Stimulated activated CD4-positive, alpha-beta T cell treated with anti-CD3 and anti-CD28 coated beads, TNF-alpha, amount 100 ng/mL, for 4 hours (primary cell): Measurements from ENCODE around the gene EPN3.

Source experiments
- DNase-seq, 3 experiments: peaks; one replicate each; pipeline ENCODE4 v3.0.0-alpha.2; 2020; ENCODE audit warnings: low read depth in 3 of 3

EPN3 gene

DNA sequence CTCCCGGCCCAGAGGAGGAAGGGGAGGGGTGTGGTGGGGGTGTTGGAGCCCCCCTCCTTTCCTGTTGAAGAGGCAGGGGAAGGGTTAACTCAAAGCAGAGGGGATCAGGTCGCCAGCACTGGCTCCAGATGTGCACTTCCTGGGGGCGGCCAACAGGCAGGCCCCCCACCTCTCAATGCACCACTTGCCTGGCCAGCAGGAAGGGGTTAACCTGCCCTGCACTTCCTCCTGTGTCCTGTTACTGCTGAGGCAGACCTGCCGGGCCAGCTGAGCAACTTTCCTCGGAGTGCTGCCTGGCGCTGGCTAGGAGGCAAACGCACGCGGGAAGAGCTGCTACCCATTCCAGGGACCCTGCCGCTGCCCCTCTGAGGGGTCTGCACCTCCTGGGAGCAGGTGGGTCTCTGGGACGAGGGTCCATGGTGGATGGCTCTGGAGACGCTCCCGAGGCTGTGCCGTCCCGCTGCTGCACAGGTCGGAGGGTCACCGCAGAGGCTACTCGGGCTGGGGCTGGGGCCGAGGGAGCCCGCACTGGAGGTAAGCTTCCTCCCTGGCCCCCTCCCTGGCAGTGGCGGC, at the start of gene EPN3:
Gene EPN3, plus strand, starts transcription at position 284 of the 573 bp plus-strand sequence. CDS start 3,822 bp downstream, outside the sequence.
- no peak for DNase-seq

DNA sequence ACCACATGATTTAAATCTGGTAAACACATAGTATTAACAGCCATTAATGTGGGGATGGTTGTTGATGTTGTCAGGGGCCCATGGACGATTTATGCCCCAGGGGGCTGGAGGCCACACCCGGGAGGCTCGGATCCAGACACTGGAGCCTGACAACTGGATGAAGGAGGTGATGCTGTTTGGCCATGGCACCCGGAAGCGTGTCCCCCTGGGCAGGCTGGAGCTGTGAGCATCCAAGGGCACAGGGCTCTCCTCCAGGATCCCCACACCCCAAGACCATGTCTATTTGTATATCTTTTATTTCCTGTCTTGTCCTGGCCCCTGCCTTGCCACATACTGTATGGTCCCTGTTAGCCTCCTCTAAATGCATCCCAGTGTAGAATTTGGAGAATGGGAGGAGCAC, 49.3 kb upstream of the EPN3 start:
- no peak for DNase-seq

DNA sequence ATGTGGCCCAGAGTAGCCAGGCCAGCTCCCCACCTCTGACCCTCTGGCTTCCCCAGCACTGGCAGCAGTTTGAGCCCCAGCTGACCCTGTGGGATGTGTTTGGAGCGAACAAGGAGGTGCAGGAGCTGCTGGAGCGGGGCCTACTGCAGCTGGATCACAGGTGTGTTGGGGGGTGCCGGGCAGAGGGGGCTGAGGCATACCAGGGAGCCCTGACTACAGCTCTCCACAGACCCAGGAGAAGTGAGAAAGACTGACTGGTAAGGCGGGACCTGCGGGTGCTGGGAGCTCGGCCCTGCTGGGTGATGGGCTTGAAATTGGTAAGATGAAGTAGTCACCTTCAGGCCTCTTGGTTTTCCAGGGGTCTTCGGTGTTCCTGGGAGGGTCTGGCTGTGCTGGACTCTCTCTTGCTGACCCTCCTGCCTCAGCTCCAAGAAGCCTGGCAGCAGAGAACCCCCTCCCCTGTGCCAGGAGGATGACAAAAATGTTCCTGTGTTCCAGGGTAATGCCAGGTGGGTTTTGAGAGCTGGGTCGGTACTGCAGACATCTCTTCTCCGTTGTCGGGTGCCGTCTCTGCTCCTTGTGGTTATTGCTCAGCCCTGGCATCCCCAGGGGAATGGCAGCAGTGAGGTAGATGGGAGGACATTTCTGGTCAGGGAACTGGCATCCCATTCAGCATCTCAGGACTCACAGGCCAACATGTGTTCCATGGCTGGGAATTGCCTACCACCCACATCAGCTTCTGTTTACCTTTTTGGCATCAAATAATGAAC, 48.0 kb upstream of the EPN3 start:
- DNase-seq = no peak

DNA sequence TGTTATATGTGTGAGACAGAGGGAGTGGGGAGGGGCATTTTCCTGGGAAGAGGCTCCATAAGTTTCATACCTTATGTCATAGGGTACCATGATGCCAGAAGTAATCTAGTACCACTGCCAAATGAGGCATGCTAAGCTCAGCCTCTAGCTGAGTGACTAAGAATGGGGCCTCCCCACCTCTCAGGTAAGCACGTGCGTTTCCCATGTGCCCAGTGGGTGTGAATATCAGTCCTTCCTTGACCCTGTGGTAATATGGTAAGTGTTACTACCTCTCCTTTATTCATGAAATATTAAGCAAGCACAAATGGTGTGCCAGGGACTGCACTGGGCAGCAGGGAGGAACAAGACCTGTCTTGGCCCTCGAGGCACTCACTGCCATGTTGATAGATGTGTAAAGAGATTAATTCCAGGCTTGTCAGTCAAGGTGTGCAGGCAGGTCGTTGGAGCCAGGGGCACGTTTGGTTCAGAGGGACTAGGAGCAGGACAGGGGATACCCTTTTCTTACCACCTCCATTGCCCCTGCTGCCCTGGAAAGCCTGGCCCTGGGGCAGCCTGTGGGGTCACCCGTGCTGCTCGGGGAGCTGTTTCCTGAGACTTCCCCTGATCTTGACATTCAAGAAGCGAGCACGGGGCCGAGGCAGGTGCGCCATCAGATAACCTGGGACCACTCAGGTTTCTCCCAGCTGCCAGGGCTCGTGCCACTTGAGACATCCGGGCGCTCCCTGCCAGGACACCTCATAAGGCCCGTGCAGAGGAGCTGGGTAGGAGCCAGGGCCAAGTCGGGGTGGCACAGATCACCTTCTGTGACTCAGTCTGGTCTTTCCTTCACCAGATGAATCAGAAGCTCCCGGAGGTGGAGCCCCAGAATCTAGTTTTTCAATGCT, 45.1 kb upstream of the EPN3 start:
- DNase-seq = no peak

DNA sequence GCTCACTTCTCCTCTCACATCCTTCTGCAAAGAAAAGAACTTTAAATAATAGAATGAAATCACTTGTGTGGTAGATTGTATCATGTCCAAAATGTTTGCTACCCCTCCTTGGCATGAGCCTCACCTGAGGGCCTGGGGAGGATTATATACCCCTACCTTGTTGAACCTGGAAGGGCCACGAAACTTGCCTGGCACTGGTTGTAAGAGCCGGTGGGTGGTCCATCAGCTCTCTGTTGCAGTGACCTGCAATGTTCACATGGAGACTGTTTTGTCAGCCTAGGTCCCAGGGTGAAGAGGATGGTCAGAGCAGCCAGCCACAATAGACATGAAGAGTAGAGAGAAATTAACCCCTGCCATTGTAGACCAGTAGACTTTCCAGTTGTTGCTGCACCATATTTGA, 43.7 kb upstream of the EPN3 start:
- DNase-seq = no peak

DNA sequence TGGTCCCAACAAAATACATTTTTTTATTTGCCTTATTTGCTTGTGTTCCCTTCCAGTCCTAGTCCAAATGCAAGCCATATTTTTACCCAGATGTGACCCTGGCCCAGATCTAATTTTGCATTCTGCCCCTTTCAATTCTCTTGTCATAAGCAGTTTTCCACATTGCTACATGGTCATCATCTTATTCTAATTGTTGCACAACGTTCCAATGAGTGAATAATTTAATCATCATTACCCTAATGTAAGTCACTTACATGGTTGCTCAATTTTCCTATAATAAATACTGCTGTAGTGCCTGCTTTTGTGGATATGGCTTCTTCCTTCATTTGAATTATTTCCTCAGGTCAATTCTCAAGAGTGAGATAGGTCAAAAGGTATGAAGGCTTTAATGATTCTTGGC, 41.0 kb upstream of the EPN3 start:
- DNase-seq = no peak

DNA sequence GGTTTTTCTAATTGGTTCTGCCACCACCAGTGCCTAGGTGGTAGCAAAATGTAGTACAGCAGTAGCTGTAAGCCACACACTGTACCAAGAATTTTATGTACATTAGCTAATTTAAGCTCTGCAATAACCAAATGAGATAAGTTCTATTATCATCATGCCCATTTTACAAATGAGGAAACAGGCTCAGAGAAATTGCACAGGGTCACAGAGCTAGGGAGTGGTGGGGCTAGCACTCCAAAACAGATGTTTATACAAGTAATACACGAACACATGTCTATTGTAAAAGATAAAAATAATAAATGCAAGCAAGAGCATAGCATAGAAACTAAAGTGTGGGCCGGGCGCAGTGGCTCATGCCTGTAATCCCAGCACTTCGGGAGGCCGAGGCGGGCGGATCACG, 40.3 kb upstream of the EPN3 start:
- DNase-seq = no peak

DNA sequence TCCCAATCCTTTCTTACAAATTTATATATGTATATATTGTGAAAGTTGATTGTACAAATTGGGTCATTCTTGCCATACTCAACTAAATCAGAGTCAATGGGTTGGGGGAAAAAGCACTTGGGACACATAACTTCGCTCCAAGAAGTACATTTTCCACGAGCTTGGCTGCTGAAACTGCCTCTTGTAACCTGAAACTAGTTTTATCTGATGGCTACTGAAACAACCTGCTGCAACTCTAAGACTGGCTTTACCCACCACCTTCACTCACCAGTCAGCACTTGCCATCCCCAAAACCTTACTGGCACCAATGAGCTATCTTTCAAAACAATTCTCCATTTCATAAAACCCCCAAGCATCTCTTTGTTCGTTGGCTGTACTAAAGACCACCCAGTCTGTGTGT, 38.8 kb upstream of the EPN3 start:
- DNase-seq = no peak

DNA sequence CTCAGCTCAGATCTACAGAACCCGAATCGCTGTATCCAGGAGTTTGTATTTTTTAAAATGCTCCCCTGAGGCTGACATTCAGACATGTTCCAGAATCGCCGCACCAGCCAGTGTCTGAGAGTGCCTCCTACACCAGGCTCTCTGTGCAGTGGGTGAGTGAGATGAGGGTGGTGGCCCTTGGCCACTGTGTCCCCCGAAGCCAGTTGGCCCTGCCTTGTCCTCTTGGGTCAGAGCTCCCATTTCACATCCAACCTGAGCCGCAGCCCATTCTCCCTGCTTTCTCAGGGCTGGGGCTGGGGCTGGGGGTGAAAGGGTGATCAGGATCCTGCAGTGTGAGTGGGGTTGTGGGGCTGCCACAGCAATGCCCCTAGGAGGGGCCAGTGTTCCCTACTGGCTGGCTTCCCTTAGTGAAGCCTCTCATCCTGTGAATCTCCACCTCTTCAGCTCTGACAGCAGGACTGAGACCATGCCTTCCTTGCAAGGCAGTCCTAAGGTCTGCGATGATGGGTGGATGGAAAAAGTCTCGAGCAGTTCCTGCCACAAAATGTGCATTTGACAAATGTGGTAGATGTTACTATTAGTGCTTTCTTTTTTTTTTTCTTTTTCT, 37.2 kb upstream of the EPN3 start:
- DNase-seq = no peak

DNA sequence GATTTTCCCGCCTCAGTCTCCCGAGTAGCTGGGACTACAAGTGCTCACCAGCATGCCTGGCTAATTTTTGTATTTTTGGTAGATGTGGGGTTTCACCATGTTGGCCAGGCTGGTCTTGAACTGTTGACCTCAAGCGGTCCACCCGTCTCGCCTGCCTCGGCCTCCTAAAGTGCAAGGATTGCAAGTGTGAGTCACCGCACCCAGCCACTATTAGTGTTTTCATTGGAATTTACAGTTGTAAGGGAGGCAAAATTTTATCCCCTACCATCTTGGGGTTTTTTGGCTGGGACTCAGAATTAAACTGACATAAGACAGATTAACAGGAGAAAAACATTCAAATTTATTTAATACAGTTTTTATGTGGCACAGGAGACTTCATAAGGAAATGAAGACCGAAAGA, 36.6 kb upstream of the EPN3 start:
- no peak for DNase-seq

DNA sequence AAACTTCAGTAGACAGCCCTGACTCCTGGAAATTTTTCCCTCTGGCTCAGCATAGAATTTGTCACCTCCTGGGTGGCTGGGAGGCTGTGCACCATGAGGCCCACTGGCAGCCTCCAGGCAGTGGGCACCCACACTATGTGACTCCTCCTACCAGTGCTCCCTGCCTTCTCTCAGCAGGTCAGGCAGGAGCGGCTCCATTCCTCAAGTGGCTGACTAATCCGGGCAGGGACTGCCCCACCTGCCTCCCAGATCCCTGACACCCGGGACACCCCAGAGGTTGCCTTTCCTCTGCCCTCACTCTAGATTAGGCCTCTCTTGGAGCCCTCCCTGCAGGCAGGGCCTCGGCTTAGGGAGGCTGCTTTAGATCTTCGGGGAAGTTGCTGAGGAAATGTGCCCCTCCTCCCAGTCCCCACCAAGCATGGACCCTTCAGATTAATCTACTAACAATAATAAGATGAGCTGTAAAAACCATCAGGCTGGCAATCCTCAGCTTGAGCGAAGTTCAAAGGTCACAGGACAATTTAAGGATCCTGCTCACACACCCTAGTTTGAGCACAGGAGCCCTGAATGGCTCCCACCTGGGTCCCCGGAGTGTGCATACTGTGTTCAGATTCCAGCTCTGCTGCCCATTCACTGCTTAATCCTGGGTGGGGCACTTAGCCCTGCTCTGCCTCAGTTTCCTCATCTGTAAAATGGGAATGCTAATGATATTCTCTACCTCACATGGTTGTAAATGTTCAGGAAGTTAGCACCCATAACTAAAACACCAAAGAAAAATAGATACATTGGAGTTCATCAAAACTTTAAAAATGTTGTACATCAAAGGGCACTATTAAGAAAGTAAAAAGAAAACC, 34.3 kb upstream of the EPN3 start:
- no peak for DNase-seq

DNA sequence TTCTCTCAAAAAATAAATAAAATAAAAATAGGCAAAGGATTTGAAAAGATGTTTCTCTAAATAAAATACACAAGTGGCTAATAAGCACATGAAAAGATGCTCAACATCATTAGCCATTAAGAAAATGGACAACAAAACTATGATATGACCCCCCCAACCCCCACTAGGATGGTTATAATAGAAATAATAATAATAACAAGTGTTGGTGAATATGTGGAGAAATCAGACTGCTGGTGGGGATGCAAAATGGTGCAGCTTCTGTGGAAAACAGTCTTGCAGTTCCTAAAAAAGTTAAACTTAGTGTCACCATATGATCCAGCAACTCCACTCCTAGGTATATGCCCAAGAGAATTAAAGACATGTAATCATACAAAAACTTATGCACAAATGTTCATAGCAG, 33.3 kb upstream of the EPN3 start:
- DNase-seq = no peak

DNA sequence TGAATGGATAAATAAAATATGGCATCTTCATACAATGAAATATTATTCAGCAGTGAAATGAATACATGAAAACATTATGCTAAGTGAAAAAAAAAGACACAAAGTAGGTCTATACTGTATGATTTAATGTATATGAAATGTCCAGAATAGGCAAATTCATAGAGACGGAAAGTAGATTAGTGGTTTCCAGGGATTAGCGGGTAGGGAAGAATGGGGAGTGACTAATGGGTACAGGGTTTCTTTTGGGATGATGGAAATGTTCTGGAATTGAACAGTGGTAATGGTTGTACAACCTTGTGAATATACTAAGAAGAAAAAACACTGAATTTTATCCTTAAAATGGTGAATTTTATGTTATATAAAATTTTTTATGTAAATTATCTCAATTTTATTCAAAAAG, 32.8 kb upstream of the EPN3 start:
- no peak for DNase-seq

DNA sequence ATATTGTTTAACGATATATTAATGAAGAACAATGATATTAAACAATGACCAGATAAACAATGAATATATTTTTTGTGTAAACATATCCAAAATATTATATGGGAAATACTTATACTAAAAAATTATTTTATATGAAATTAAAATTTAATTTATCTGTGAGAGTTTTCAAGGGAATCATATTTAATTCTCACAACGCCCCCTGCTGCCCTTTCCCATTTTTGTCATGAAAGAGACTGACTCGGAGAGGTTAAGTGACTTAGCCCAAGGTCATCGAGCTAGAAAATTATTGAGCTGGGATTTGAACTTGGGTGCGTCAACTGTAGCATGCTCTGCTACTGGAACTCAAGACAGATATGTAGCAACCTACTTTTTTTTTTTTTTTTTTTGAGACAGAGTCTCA, 31.5 kb upstream of the EPN3 start:
- no peak for DNase-seq

DNA sequence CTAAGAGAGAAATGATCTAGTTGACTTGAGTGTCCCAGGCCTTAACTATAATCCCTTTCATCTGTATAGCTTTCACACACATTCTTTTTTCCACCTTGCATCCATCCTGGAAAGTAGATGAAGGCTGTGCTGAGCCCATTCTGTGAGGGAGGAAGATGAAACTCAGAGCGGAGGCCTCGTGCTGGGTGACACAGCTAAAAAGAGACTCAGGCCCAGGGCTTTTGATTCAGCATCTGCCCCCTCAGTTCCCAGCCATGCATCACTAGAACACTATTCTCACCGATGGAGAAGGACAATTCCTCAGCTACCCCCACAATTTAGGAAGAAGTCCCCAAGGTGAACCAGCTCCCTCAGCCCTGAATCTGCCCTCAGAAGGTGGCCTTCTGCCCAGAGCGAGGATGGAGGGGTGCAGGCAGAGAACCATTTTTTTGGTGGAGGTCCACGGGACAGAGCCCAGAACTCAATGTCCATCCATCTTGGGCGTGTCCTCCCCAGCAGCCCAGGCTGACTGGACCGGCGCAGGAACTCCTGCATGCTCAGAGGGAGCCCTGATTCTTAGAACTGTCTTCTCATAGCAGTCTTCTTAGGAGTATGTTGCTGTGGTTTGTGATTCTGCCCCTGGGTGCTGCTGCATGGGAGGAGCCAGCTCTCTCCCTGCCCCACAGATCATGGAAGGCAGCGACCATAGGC, 30.1 kb upstream of the EPN3 start:
- no peak for DNase-seq

DNA sequence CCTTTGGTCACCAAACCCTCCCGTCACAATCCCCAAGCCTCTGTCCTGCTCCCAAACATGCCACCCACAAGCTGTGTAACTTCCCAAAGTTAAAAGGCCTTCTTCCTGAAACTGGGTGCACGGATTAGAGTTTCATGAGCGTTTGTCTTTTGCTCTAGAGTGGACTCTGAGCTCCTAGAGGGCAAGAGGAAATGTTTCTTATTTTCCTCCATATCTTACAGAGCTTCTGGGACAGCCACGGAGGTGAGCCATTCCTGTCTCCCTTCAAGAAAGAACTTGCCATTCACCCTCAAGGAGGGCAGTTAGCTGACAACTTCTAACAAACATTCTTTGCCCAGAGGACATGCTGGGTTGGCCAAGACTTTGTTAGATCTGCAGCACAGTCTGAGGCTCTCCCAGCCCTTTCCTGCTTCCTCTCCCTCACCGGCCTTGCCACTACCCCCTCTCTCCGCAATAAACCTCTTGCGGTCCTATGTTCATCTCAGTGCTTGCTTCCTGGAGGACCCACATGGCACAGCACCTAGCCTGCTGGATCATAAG, 26.9 kb upstream of the EPN3 start:
- DNase-seq = no peak

DNA sequence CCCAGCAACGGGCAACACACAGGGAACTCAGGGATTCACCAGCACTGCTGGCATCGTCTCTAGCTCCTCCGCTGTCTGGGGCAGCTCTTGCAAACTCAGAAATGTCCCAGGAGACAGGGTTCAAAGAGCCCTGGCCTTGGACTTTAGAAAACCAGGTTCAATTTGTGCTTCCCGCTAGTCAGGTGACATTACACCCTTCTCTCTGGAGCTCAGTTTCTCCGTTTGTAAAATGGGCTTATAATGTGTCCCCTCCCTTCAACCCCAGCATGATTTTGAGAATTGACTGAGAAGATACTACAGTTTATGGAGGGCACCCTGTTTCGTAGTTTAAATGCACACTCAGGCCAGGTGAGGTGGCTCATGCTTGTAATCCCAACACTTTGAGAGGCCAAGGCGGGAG, 26.2 kb upstream of the EPN3 start:
- no peak for DNase-seq

DNA sequence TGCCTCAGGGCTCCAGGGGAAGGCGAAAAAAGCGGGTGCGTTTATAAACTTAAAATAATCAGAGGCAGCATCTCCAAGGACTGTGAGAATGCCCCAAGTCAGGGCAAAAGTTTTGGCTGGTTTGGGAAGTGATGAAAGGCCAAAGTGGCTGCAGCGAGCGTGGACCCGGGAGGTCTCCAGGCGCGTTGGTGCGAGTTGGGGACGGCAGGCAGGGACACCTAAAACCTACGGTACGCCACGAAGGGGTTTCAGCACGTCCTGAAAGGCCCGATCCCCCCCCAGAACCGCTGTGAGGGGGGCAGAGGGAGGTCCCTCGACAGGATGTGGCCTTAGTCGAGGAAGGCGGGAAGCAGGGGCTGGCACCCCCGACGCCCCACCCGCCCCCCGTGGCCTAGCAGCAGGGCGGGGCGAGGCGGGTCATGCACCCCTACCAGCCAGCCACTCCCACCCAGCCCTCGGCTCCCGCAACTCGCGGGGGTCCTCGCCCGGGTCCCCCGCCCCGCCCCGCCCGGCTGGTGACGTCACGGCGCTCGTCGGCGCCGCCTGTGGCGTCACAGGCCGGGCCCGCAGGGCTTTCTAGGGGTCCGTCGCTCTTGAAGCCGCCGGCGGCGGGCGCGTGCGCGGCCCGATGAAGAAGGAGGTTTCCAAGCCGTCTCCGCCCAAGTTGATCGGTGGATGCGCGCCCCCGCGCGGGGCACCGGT, 24.5 kb upstream of the EPN3 start, which contains the start of gene MYCBPAP:
Gene MYCBPAP, plus strand, starts transcription at position 569 of the 702 bp plus-strand sequence. CDS start 236 bp downstream, outside the sequence.
- DNase-seq = peak; percentile 60 to 69 (median 62)

DNA sequence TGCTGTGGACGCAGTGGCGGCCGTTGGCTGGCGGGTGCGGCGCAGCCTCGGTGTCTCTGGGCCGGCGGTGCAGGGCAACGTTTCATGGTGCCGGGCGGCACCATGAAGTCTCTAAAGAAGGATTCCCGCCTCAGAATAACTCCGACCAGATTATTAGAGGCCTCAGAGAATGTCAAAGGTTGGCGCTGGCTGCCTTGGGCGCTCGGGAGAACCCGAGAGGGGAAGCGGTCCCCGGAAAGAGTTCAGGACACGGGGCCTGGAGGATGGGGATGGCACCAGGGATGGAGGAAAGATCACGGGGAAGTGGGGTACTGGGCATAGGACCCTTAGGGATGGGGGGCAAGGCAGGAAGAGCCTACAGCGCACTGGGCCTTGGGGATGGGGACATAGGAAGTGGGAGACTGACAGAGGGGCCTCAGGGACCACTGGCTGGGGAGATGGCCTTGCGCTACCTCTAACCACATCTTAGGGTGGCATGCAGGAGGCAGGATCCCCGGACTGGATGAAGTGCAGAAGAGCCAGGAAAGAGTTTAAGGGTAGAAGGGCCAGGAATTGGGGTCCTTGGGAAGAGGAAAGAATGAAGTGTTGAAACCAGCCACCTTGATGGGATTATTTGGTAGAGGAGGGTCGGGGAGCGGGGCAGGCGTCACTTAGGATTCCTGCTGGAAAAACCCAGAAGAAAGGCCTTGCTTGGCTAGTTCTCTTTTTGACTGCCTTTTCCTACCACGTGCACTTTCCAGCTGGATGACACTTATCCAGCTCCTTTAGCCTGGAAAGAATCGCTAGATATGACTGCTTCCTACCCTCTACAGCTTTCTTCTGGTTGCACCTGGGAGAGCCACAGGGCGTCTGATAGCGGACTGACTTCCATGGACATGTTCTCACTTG, 23.7 kb upstream of the EPN3 start:
- no peak for DNase-seq
